Neural cell (in vitro differentiated cells): ENCODE data around the gene CHI3L1. TPM values are rescaled to one million over a fixed set of nuclear protein-coding genes. Genes with fewer than 3 reads are reported as not detected.

Source experiments
- H2AFZ ChIP-seq: fragments of 200-600, 300-800 bp; sonication (generic), shearing (Covaris generic); 2 replicates; pipeline ENCODE4 v1.6.0; 2014; ENCODE audit warnings: low read depth, mild to moderate bottlenecking, antibody characterized with exemption, low read length, moderate library complexity
- H3F3A ChIP-seq: fragments of 200-600 bp; shearing (Covaris generic); 2 replicates; pipeline ENCODE4 v1.6.1; 2016; ENCODE audit warnings: mild to moderate bottlenecking, moderate library complexity, mixed read lengths, antibody characterized with exemption, low read length; ENCODE audit not compliant: insufficient read depth, poor library complexity, severe bottlenecking
- H3K27ac ChIP-seq: fragments of 200-600, 300-800 bp; sonication (generic), shearing (Covaris generic); 2 replicates; pipeline ENCODE4 v1.5.1; 2014; ENCODE audit warnings: mild to moderate bottlenecking, low read length, moderate library complexity
- H3K27me3 ChIP-seq: fragments of 300-800, 200-600 bp; sonication (generic), shearing (Covaris generic); 2 replicates; pipeline ENCODE4 v1.6.0; 2014; ENCODE audit warnings: mild to moderate bottlenecking, low read depth, low read length, moderate library complexity; ENCODE audit not compliant: insufficient read depth
- H3K36me3 ChIP-seq: fragments of 300-800, 200-600 bp; sonication (generic), shearing (Covaris generic); 2 replicates; pipeline ENCODE4 v1.5.1; 2014; ENCODE audit warnings: mild to moderate bottlenecking, antibody characterized with exemption, low read length, moderate library complexity; ENCODE audit not compliant: insufficient read depth
- H3K4me2 ChIP-seq: fragments of 300-800, 200-600 bp; sonication (generic), shearing (Covaris generic); 2 replicates; pipeline ENCODE4 v1.6.0; 2014; ENCODE audit warnings: mild to moderate bottlenecking, low read length
- H3K4me3 ChIP-seq: fragments of 300-800, 200-600 bp; sonication (generic), shearing (Covaris generic); 2 replicates; pipeline ENCODE4 v1.5.1; 2014; ENCODE audit warnings: mild to moderate bottlenecking, low read length, moderate library complexity
- H3K79me2 ChIP-seq: fragments of 200-600 bp; shearing (Covaris generic); replicated peaks from 2 replicates; pipeline ENCODE4 v1.6.0; 2014; ENCODE audit warnings: mild to moderate bottlenecking, low read length, moderate library complexity; ENCODE audit not compliant: insufficient read depth
- H3K9ac ChIP-seq: fragments of 300-800, 200-600 bp; sonication (generic), shearing (Covaris generic); 2 replicates; pipeline ENCODE4 v1.6.1; 2016; ENCODE audit warnings: mild to moderate bottlenecking, low read length, mixed read lengths
- H3K9me2 ChIP-seq: fragments of 200-600 bp; shearing (Covaris generic); 2 replicates; pipeline ENCODE4 v1.6.1; 2016; ENCODE audit warnings: mild to moderate bottlenecking, low read length, mixed read lengths; ENCODE audit not compliant: insufficient read depth
- H3K9me3 ChIP-seq: fragments of 200-600, 300-800 bp; sonication (generic), shearing (Covaris generic); 2 replicates; pipeline ENCODE4 v1.6.1; 2016; ENCODE audit warnings: mild to moderate bottlenecking, mixed run types, low read length, moderate library complexity, mixed read lengths
- H4K20me1 ChIP-seq: fragments of 200-600 bp; shearing (Covaris generic); 2 replicates; pipeline ENCODE4 v1.6.1; 2016; ENCODE audit warnings: mild to moderate bottlenecking, mixed run types; ENCODE audit not compliant: insufficient read depth
- EP300 ChIP-seq: fragments of 450-650 bp; conservative IDR thresholded peaks from 2 replicates; pipeline ENCODE4 v1.6.1; 2014; ENCODE audit warnings: antibody characterized with exemption, mild to moderate bottlenecking, moderate library complexity; ENCODE audit not compliant: poor library complexity, severe bottlenecking
- EZH2 ChIP-seq: fragments of 200-600, 300-800 bp; shearing (Covaris generic), sonication (generic); IDR thresholded peaks from 2 replicates; pipeline ENCODE4 v1.6.1; 2014; ENCODE audit warnings: antibody characterized with exemption, low read length, borderline replicate concordance, mild to moderate bottlenecking; ENCODE audit not compliant: insufficient read depth, poor library complexity, severe bottlenecking
- MXI1 ChIP-seq: fragments of 450-650 bp; conservative IDR thresholded peaks from 2 replicates; pipeline ENCODE4 v1.6.1; 2014; ENCODE audit warnings: antibody characterized with exemption, mild to moderate bottlenecking; ENCODE audit not compliant: poor library complexity, severe bottlenecking
- POLR2AphosphoS5 ChIP-seq: IDR thresholded peaks from 2 replicates; pipeline ENCODE4 v1.6.1; 2012
- RAD21 ChIP-seq: fragments of 450-650 bp; conservative IDR thresholded peaks from 2 replicates; pipeline ENCODE4 v1.6.1; 2014; ENCODE audit warnings: antibody characterized with exemption, mild to moderate bottlenecking, moderate library complexity
- SMC3 ChIP-seq: fragments of 450-650 bp; conservative IDR thresholded peaks from 2 replicates; pipeline ENCODE4 v1.6.1; 2014; ENCODE audit warnings: antibody characterized with exemption, mild to moderate bottlenecking, moderate library complexity; ENCODE audit not compliant: poor library complexity
- TAF1 ChIP-seq: IDR thresholded peaks from 2 replicates; pipeline ENCODE4 v1.6.1; 2012; ENCODE audit warnings: low read depth
- polyA plus RNA-seq: library from polyadenylated mRNA; depleted of rRNA; stranded (reverse); fragments of >200 nt; gene quantifications from 2 replicates; pipeline ENCODE4 v1.2.3, GENCODE V29; 2014
- TF ChIP-seq, protein P1 (sequence below): fragments of 450-650 bp; IDR thresholded peaks from 2 replicates; pipeline ENCODE4 v1.5.1; 2014; ENCODE audit warnings: antibody characterized with exemption, mild to moderate bottlenecking, moderate library complexity; ENCODE audit not compliant: poor library complexity, severe bottlenecking
- TF ChIP-seq, protein P2 (sequence below): IDR thresholded peaks from 2 replicates; pipeline ENCODE4 v1.6.1; 2012; ENCODE audit warnings: borderline replicate concordance

The CHI3L1 gene
- polyA plus RNA-seq, 1 donor from 2014 or later = not detected

DNA sequence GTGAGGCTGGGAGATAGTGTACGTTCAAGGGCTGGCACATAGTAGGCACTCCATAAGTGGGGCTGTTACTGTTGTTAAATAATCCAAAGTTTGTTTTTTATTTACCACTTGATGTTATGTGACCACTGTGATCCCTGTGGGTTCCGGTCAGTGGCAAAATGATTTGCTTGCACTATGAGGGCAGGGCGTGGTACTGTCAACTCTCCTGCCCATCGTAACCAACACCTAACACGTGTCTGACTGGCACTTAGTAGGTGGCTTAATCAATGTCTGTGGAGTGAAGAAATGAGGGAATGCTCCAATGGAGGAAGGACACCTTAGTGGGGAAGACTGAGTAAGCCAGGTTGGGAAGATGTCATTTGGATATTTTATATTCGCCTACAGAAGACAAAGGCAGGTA lies 44.4 kb downstream of the CHI3L1 start:
- Histone ChIP-seq H3K9me2 (no peaks in the 10 kb centered on the region), H3K36me3 (no peaks in the 10 kb centered on the region), H3K9me3 (no peaks in the 10 kb centered on the region), H3K4me2 (no peak overlapping the region), H3K9ac (no peak overlapping the region), H3K27me3 (no peaks in the 10 kb centered on the region), H3K4me3 (no peak overlapping the region), H3F3A (no peaks in the 10 kb centered on the region), H4K20me1 (no peaks in the 10 kb centered on the region), H3K79me2 (no peaks in the 10 kb centered on the region), H3K27ac (no peak overlapping the region), H2AFZ (no peak overlapping the region)
- TF ChIP-seq MXI1 (no peak), RAD21 (no peak), TAF1 (no peak), EP300 (no peak), SMC3 (no peak), EZH2 (no peak), POLR2AphosphoS5 (no peak)
- TF ChIP-seq, protein P1, sequence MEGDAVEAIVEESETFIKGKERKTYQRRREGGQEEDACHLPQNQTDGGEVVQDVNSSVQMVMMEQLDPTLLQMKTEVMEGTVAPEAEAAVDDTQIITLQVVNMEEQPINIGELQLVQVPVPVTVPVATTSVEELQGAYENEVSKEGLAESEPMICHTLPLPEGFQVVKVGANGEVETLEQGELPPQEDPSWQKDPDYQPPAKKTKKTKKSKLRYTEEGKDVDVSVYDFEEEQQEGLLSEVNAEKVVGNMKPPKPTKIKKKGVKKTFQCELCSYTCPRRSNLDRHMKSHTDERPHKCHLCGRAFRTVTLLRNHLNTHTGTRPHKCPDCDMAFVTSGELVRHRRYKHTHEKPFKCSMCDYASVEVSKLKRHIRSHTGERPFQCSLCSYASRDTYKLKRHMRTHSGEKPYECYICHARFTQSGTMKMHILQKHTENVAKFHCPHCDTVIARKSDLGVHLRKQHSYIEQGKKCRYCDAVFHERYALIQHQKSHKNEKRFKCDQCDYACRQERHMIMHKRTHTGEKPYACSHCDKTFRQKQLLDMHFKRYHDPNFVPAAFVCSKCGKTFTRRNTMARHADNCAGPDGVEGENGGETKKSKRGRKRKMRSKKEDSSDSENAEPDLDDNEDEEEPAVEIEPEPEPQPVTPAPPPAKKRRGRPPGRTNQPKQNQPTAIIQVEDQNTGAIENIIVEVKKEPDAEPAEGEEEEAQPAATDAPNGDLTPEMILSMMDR = no peak
- TF ChIP-seq, protein P2, sequence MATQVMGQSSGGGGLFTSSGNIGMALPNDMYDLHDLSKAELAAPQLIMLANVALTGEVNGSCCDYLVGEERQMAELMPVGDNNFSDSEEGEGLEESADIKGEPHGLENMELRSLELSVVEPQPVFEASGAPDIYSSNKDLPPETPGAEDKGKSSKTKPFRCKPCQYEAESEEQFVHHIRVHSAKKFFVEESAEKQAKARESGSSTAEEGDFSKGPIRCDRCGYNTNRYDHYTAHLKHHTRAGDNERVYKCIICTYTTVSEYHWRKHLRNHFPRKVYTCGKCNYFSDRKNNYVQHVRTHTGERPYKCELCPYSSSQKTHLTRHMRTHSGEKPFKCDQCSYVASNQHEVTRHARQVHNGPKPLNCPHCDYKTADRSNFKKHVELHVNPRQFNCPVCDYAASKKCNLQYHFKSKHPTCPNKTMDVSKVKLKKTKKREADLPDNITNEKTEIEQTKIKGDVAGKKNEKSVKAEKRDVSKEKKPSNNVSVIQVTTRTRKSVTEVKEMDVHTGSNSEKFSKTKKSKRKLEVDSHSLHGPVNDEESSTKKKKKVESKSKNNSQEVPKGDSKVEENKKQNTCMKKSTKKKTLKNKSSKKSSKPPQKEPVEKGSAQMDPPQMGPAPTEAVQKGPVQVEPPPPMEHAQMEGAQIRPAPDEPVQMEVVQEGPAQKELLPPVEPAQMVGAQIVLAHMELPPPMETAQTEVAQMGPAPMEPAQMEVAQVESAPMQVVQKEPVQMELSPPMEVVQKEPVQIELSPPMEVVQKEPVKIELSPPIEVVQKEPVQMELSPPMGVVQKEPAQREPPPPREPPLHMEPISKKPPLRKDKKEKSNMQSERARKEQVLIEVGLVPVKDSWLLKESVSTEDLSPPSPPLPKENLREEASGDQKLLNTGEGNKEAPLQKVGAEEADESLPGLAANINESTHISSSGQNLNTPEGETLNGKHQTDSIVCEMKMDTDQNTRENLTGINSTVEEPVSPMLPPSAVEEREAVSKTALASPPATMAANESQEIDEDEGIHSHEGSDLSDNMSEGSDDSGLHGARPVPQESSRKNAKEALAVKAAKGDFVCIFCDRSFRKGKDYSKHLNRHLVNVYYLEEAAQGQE = no peak

DNA sequence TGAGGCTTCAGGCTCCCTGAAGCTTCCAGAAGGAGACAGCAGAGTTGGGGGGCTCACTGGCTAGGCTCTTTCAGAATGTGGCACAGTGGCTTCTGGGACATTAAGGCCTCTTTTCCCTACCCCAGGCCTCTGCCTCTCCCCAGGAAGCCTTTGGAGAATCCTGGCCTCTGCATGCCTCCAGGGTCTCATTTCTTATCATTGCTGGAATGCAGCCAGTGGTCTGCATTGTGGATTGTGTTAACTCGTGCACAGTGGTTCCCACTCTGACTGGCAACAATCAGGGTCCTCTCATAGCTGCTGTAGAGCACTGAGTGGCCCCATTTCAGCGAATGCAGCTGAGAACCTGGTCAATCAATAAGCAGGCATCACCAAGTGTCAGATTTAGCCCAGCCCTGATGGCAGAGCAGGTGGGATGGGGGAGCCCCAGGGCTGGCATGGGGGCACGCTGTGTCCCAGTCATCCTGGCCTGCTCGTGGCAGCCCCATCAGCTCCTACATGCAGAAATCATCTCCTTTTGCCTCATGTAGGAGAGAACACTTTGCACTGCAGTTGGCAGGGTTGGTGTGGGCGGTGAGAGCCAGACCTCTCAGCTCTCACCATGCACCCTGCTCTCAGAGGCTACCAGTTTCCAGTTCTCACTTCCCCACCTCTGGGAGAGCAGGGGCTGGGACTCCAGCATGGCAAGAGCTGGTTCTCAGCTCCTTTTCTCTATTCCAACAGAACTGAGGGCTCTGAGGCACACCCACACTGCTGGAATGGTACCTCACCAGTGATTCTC lies 45.6 kb downstream of the CHI3L1 start:
- TF ChIP-seq EP300 = no peak
- TF ChIP-seq, protein P1 = no peak
- TF ChIP-seq, protein P2 = no peak
- no peak for TF ChIP-seq MXI1
- TF ChIP-seq SMC3 = no peak
- TF ChIP-seq TAF1 = no peak
- TF ChIP-seq POLR2AphosphoS5 = no peak
- Histone ChIP-seq H3F3A (no peaks in the 10 kb centered on the region), H3K9me3 (no peaks in the 10 kb centered on the region), H3K79me2 (no peaks in the 10 kb centered on the region), H3K36me3 (no peaks in the 10 kb centered on the region), H4K20me1 (no peaks in the 10 kb centered on the region), H3K4me3 (no peak overlapping the region), H3K27me3 (no peaks in the 10 kb centered on the region), H3K4me2 (no peak overlapping the region), H3K27ac (no peak overlapping the region), H2AFZ (no peak overlapping the region), H3K9me2 (no peaks in the 10 kb centered on the region), H3K9ac (no peak overlapping the region)
